Type B pancreatic cell (in vitro differentiated cells): ENCODE results near the gene UQCRHL. TPM values are rescaled to one million over a fixed set of nuclear protein-coding genes. Genes with fewer than 3 reads are reported as not detected.
"Not testable (repeated sequence)": the region's sequence is repeated elsewhere in the genome, so short reads cannot be mapped to it uniquely, and the experiment has no call there.

Experiments used
- DNase-seq: peaks from one replicate; pipeline ENCODE4 v3.0.0; 2021; ENCODE audit warnings: mixed read lengths; ENCODE audit not compliant: unreplicated experiment; ENCODE audit errors: extremely low spot score
- H3K27ac Mint-ChIP-seq: 2 replicates; pipeline ENCODE4 v1.8.0; 2021; ENCODE audit warnings: mild to moderate bottlenecking, mixed read lengths
- H3K27me3 Mint-ChIP-seq: 2 replicates; pipeline ENCODE4 v1.8.0; 2021; ENCODE audit warnings: mixed read lengths
- H3K36me3 Mint-ChIP-seq: 2 replicates; pipeline ENCODE4 v1.8.0; 2021; ENCODE audit warnings: mixed read lengths
- H3K4me1 Mint-ChIP-seq: one replicate; pipeline ENCODE4 v1.8.0; 2021; ENCODE audit warnings: mixed read lengths; ENCODE audit not compliant: unreplicated experiment
- H3K4me3 Mint-ChIP-seq: 2 replicates; pipeline ENCODE4 v1.8.0; 2021; ENCODE audit warnings: mild to moderate bottlenecking, mixed read lengths
- H3K9me3 Mint-ChIP-seq: 2 replicates; pipeline ENCODE4 v1.8.0; 2021; ENCODE audit warnings: mixed read lengths
- CTCF ChIP-seq: fragments of 200-600 bp; sonication (generic); conservative IDR thresholded peaks from 2 replicates; pipeline ENCODE4 v1.5.0; 2021; ENCODE audit warnings: antibody characterized with exemption, mild to moderate bottlenecking
- total RNA-seq: library from RNA; stranded (reverse); gene quantifications from 2 replicates; pipeline ENCODE4 v1.2.1, GENCODE V29; 2021; ENCODE audit warnings: low replicate concordance

Gene UQCRHL
- total RNA-seq, 1 donor from 2014 or later, result 2.3 TPM

- DNase-seq, result no peak
- Mint-ChIP-seq H3K4me3 (peak overlapping the region; percentile 69), H3K27me3 (no peaks in the 10 kb centered on the region), H3K4me1 (peaks cover 16% of the 10 kb centered on the region), H3K9me3 (no peaks in the 10 kb centered on the region), H3K27ac (peak overlapping the region; percentile 100), H3K36me3 (peaks cover under 1% of the 10 kb centered on the region)
- TF ChIP-seq CTCF, result no peak
Measured at GRCh38 chr1:15836772-15837669, 29.6 kb upstream of the UQCRHL start.

- H3K9me3 Mint-ChIP-seq, H3K27me3 Mint-ChIP-seq, H3K36me3 Mint-ChIP-seq, DNase-seq: not testable (repeated sequence)
- Mint-ChIP-seq H3K4me1 (peaks cover 21% of the 10 kb centered on the region), H3K4me3 (peak overlapping the region; percentile 96), H3K27ac (peak overlapping the region; percentile 100)
Measured at GRCh38 chr1:15836511-15836771, 29.0 kb upstream of the UQCRHL start.

GRCh38 chr1:15835741-15836510 lies 28.5 kb upstream of the UQCRHL start:
- Mint-ChIP-seq H3K4me1 (peaks cover 22% of the 10 kb centered on the region), H3K4me3 (peak overlapping the region; percentile 96), H3K27ac (peak overlapping the region; percentile 100), H3K27me3 (no peaks in the 10 kb centered on the region), H3K9me3 (no peaks in the 10 kb centered on the region), H3K36me3 (peaks cover 6% of the 10 kb centered on the region)
- peak; percentile 99 for DNase-seq
- no peak for TF ChIP-seq CTCF

GRCh38 chr1:15835205-15835740 lies 27.8 kb upstream of the UQCRHL start:
- Mint-ChIP-seq H3K27me3 (no peaks in the 10 kb centered on the region), H3K9me3 (no peaks in the 10 kb centered on the region), H3K4me1 (peaks cover 29% of the 10 kb centered on the region), H3K27ac (peak overlapping the region; percentile 100), H3K36me3 (peaks cover 6% of the 10 kb centered on the region), H3K4me3 (peak overlapping the region; percentile 96)
- TF ChIP-seq CTCF, result no peak
- DNase-seq, result no peak

- DNase-seq, result peak; percentile 92
- peaks cover 10% of the 10 kb centered on the region for H3K36me3 Mint-ChIP-seq
- peak overlapping the region; percentile 96 for H3K4me3 Mint-ChIP-seq
- peak overlapping the region; percentile 100 for H3K27ac Mint-ChIP-seq
- TF ChIP-seq CTCF, result no peak
- H3K4me1 Mint-ChIP-seq, result peaks cover 35% of the 10 kb centered on the region
- H3K27me3 Mint-ChIP-seq, result no peaks in the 10 kb centered on the region
- H3K9me3 Mint-ChIP-seq, result no peaks in the 10 kb centered on the region
Measured at GRCh38 chr1:15834406-15835204, 27.2 kb upstream of the UQCRHL start.
